H9 (cell line): ENCODE measurements around the gene NLN. TPM values are rescaled to one million over a fixed set of nuclear protein-coding genes. Genes with fewer than 3 reads are reported as not detected.

ENCODE experiments used
- DNase-seq: peaks from one replicate; pipeline ENCODE4 v3.0.0-alpha.2; 2017
- H2AFZ ChIP-seq: one replicate; pipeline ENCODE4 v1.6.1; 2013; ENCODE audit warnings: mild to moderate bottlenecking, low read length, control low read depth, moderate library complexity
- H2AK5ac ChIP-seq: 2 replicates; pipeline ENCODE4 v1.6.1; 2013; ENCODE audit warnings: low read length, control low read depth, mixed read lengths; ENCODE audit not compliant: insufficient read length
- H2BK120ac ChIP-seq: one replicate; pipeline ENCODE4 v1.6.1; 2013; ENCODE audit warnings: low read depth, mild to moderate bottlenecking, low read length, control low read depth, inconsistent platforms; ENCODE audit not compliant: poor library complexity, severe bottlenecking
- H2BK12ac ChIP-seq: 2 replicates; pipeline ENCODE4 v1.6.1; 2013; ENCODE audit warnings: low read length, control low read depth, mixed read lengths, low read depth; ENCODE audit not compliant: insufficient read length
- H2BK15ac ChIP-seq: 2 replicates; pipeline ENCODE4 v1.6.1; 2013; ENCODE audit warnings: low read depth, low read length, control low read depth
- H2BK20ac ChIP-seq: one replicate; pipeline ENCODE4 v1.6.1; 2013; ENCODE audit warnings: low read depth, mild to moderate bottlenecking, low read length, control low read depth, inconsistent platforms; ENCODE audit not compliant: poor library complexity, severe bottlenecking
- H2BK5ac ChIP-seq: 2 replicates; pipeline ENCODE4 v1.6.1; 2013; ENCODE audit warnings: low read length, control low read depth, mixed read lengths; ENCODE audit not compliant: insufficient read length
- H3K14ac ChIP-seq: 2 replicates; pipeline ENCODE4 v1.6.1; 2013; ENCODE audit warnings: low read length, control low read depth; ENCODE audit not compliant: insufficient read depth
- H3K18ac ChIP-seq: 2 replicates; pipeline ENCODE4 v1.6.1; 2013; ENCODE audit warnings: low read depth, mild to moderate bottlenecking, mixed read lengths, low read length, control low read depth; ENCODE audit not compliant: insufficient read length
- H3K23ac ChIP-seq: 2 replicates; pipeline ENCODE4 v1.6.1; 2013; ENCODE audit warnings: low read length, control low read depth, mixed read lengths, low read depth; ENCODE audit not compliant: insufficient read length
- H3K23me2 ChIP-seq: 2 replicates; pipeline ENCODE4 v1.6.1; 2013; ENCODE audit warnings: low read depth, mild to moderate bottlenecking, mixed read lengths, low read length, control low read depth; ENCODE audit not compliant: insufficient read length, poor library complexity, severe bottlenecking
- H3K27ac ChIP-seq: 2 replicates; pipeline ENCODE4 v1.5.1; 2013; ENCODE audit warnings: low read length, control low read depth, mixed read lengths, low read depth; ENCODE audit not compliant: insufficient read length
- H3K27me3 ChIP-seq: 2 replicates; pipeline ENCODE4 v1.6.1; 2013; ENCODE audit warnings: low read length, control low read depth, inconsistent platforms; ENCODE audit not compliant: insufficient read depth
- H3K4ac ChIP-seq: 2 replicates; pipeline ENCODE4 v1.6.1; 2013; ENCODE audit warnings: low read depth, mild to moderate bottlenecking, control low read depth, inconsistent platforms, low read length, moderate library complexity
- H3K4me1 ChIP-seq: 2 replicates; pipeline ENCODE4 v1.6.1; 2013; ENCODE audit warnings: low read length, control low read depth, inconsistent platforms; ENCODE audit not compliant: insufficient read depth
- H3K4me2 ChIP-seq: 2 replicates; pipeline ENCODE4 v1.6.1; 2013; ENCODE audit warnings: low read length, control low read depth, mixed read lengths; ENCODE audit not compliant: insufficient read length, insufficient read depth
- H3K56ac ChIP-seq: 2 replicates; pipeline ENCODE4 v1.6.1; 2013; ENCODE audit warnings: low read depth, mild to moderate bottlenecking, mixed read lengths, low read length, control low read depth; ENCODE audit not compliant: insufficient read length
- H3K79me1 ChIP-seq: 2 replicates; pipeline ENCODE4 v1.6.1; 2013; ENCODE audit warnings: low read depth, mild to moderate bottlenecking, moderate library complexity, low read length, control low read depth, inconsistent platforms; ENCODE audit not compliant: insufficient read depth, poor library complexity, severe bottlenecking
- H3K79me2 ChIP-seq: 2 replicates; pipeline ENCODE4 v1.6.1; 2013; ENCODE audit warnings: low read length, control low read depth, inconsistent platforms; ENCODE audit not compliant: insufficient read depth
- H3K9ac ChIP-seq: 2 replicates; pipeline ENCODE4 v1.6.1; 2013; ENCODE audit warnings: low read length, control low read depth, mixed read lengths; ENCODE audit not compliant: insufficient read length; ENCODE audit errors: extremely low read depth
- H3K9me3 ChIP-seq: one replicate; pipeline ENCODE4 v1.6.1; 2013; ENCODE audit warnings: low read depth, low read length, inconsistent platforms; ENCODE audit not compliant: control insufficient read depth
- H3T11ph ChIP-seq: one replicate; pipeline ENCODE4 v1.6.1; 2013; ENCODE audit warnings: mild to moderate bottlenecking, low read length, control low read depth, inconsistent platforms
- H4K20me1 ChIP-seq: one replicate; pipeline ENCODE4 v1.6.1; 2013; ENCODE audit not compliant: control insufficient read depth, insufficient read length, insufficient read depth
- H4K5ac ChIP-seq: 2 replicates; pipeline ENCODE4 v1.6.1; 2013; ENCODE audit warnings: low read depth, mild to moderate bottlenecking, mixed read lengths, low read length, control low read depth; ENCODE audit not compliant: insufficient read length
- H4K8ac ChIP-seq: replicated peaks from 2 replicates; pipeline ENCODE4 v1.6.1; 2013; ENCODE audit warnings: low read length, control low read depth, mixed read lengths, low read depth; ENCODE audit not compliant: insufficient read length
- H4K91ac ChIP-seq: 2 replicates; pipeline ENCODE4 v1.6.1; 2013; ENCODE audit warnings: low read depth, mild to moderate bottlenecking, moderate library complexity, mixed read lengths, low read length, control low read depth; ENCODE audit not compliant: insufficient read length
- H3K27ac Mint-ChIP-seq, 3 experiments: 2 replicates in 2 of 3; 3 replicates in 1 of 3; pipeline ENCODE4 v1.8.0; 2020 to 2021; ENCODE audit warnings: mixed read lengths in 3 of 3, mild to moderate bottlenecking in 1 of 3, moderate library complexity in 1 of 3
- H3K27me3 Mint-ChIP-seq: 2 replicates; pipeline ENCODE4 v1.8.0; 2021; ENCODE audit warnings: low read depth, mild to moderate bottlenecking, moderate library complexity, mixed read lengths
- H3K36me3 Mint-ChIP-seq, 3 experiments: 2 replicates in 2 of 3; 3 replicates in 1 of 3; pipeline ENCODE4 v1.8.0; 2020 to 2021; ENCODE audit warnings: low read depth in 3 of 3, mixed read lengths in 3 of 3; ENCODE audit not compliant: insufficient read depth in 1 of 3
- H3K4me1 Mint-ChIP-seq, 2 experiments: 2 replicates each; pipeline ENCODE4 v1.8.0; 2020; ENCODE audit warnings: mixed read lengths in 2 of 2
- H3K4me3 Mint-ChIP-seq, 2 experiments: 2 replicates in 1 of 2; 3 replicates in 1 of 2; pipeline ENCODE4 v1.8.0; 2020 to 2021; ENCODE audit warnings: mild to moderate bottlenecking in 2 of 2, mixed read lengths in 2 of 2, moderate library complexity in 1 of 2
- H3K9me3 Mint-ChIP-seq, 2 experiments: 2 replicates in 1 of 2; 3 replicates in 1 of 2; pipeline ENCODE4 v1.8.0; 2020; ENCODE audit warnings: mild to moderate bottlenecking in 2 of 2, mixed read lengths in 2 of 2, moderate library complexity in 1 of 2
- CTCF ChIP-seq: fragments of 200-600 bp; sonication (generic); conservative IDR thresholded peaks from 3 replicates; pipeline ENCODE4 v1.8.0; 2021; ENCODE audit warnings: antibody characterized with exemption, mild to moderate bottlenecking
- total RNA-seq: library from RNA; stranded (reverse); gene quantifications from 2 replicates; pipeline ENCODE4 v1.2.1, GENCODE V29; 2021

The NLN gene
- total RNA-seq, 1 experiment from 2014 or later = 137 TPM

- H2BK15ac ChIP-seq = no peak overlapping the region
- no peak overlapping the region for H3K27ac ChIP-seq
- no peak overlapping the region for H2AK5ac ChIP-seq
- no peak overlapping the region for H3T11ph ChIP-seq
- no peak overlapping the region for H3K4me2 ChIP-seq
- Mint-ChIP-seq H3K27ac (no peak overlapping the region), H3K27me3 (no peaks in the 10 kb centered on the region), H3K36me3 (peaks cover 2 to 22% (median 2%) of the 10 kb centered on the region in 3 experiments; a peak in 4 of 7 replicates), H3K4me1 (no peaks in the 10 kb centered on the region), H3K9me3 (no peaks in the 10 kb centered on the region), H3K4me3 (no peak overlapping the region)
- no peaks in the 10 kb centered on the region for H3K27me3 ChIP-seq
- no peaks in the 10 kb centered on the region for H3K23me2 ChIP-seq
- H4K5ac ChIP-seq = no peak overlapping the region
- DNase-seq = no peak
- no peak overlapping the region for H4K91ac ChIP-seq
- no peak for TF ChIP-seq CTCF
- no peak overlapping the region for H3K9ac ChIP-seq
- H2BK5ac ChIP-seq = no peak overlapping the region
- H2BK20ac ChIP-seq = no peak overlapping the region
- no peak overlapping the region for H3K23ac ChIP-seq
- H2AFZ ChIP-seq = no peak overlapping the region
- H3K9me3 ChIP-seq = no peaks in the 10 kb centered on the region
- H2BK120ac ChIP-seq = no peak overlapping the region
- H3K18ac ChIP-seq = no peak overlapping the region
- no peak overlapping the region for H3K4ac ChIP-seq
- no peak overlapping the region for H3K14ac ChIP-seq
- H3K79me2 ChIP-seq = no peaks in the 10 kb centered on the region
- no peak overlapping the region for H4K8ac ChIP-seq
- H2BK12ac ChIP-seq = no peak overlapping the region
- no peaks in the 10 kb centered on the region; the same call in 1 of the 2 replicates for H3K4me1 ChIP-seq
- H3K56ac ChIP-seq = no peak overlapping the region
- H3K79me1 ChIP-seq = no peaks in the 10 kb centered on the region
- H4K20me1 ChIP-seq = no peaks in the 10 kb centered on the region
These were observed 25.1 kb upstream of the NLN start for GRCh38 chr5:65696892-65697291.
